ENCODE data around the gene FHOD3. TPM values are rescaled to one million over a fixed set of nuclear protein-coding genes. Genes with fewer than 3 reads are reported as not detected.

The FHOD3 gene
- total and polyA plus RNA-seq, 9 of the 15 experiments (the other 6 are each of a cell fraction or from before 2014, with no cell fraction given): 0.11 TPM; not detected in 8

DNA sequence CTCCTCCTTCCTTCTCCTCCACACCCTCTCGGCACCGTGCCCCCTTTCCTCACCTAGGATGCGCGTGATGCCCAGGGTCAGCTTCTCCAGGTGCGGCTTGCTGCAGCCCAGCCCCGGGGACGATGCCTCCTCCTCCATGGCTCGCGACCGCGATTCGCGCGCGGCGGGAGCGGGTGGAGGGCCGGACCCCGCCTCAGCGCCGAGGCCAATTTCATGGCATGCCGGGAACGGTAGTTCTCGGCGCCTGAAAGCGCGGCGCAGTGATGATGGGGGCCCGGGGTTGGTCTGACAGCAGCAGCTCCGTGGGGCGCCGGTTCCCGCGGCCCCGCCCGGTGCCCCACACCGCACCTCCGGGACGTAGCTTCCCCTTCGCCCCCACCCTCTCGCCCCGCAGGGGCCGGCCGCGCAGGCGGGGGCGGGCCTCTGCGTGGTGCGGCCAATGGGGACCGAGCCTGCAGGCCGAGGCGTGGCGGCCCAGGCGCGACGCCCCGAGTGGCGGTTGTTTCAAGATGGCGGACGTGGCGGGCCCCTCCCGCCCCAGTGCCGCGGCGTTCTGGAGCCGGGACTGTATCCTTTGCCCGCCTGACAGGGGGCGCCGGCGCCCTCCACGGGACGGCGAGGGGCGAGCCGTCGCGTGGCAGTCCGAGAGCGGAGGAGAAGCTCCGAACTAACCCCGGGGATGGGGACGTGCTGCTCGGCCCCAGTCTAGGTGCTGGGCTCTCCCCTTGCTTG lies 531.3 kb downstream of the FHOD3 start, which contains the start of the genes KIAA1328 and TPGS2 (continued):
- TF ChIP-seq, protein P1, sequence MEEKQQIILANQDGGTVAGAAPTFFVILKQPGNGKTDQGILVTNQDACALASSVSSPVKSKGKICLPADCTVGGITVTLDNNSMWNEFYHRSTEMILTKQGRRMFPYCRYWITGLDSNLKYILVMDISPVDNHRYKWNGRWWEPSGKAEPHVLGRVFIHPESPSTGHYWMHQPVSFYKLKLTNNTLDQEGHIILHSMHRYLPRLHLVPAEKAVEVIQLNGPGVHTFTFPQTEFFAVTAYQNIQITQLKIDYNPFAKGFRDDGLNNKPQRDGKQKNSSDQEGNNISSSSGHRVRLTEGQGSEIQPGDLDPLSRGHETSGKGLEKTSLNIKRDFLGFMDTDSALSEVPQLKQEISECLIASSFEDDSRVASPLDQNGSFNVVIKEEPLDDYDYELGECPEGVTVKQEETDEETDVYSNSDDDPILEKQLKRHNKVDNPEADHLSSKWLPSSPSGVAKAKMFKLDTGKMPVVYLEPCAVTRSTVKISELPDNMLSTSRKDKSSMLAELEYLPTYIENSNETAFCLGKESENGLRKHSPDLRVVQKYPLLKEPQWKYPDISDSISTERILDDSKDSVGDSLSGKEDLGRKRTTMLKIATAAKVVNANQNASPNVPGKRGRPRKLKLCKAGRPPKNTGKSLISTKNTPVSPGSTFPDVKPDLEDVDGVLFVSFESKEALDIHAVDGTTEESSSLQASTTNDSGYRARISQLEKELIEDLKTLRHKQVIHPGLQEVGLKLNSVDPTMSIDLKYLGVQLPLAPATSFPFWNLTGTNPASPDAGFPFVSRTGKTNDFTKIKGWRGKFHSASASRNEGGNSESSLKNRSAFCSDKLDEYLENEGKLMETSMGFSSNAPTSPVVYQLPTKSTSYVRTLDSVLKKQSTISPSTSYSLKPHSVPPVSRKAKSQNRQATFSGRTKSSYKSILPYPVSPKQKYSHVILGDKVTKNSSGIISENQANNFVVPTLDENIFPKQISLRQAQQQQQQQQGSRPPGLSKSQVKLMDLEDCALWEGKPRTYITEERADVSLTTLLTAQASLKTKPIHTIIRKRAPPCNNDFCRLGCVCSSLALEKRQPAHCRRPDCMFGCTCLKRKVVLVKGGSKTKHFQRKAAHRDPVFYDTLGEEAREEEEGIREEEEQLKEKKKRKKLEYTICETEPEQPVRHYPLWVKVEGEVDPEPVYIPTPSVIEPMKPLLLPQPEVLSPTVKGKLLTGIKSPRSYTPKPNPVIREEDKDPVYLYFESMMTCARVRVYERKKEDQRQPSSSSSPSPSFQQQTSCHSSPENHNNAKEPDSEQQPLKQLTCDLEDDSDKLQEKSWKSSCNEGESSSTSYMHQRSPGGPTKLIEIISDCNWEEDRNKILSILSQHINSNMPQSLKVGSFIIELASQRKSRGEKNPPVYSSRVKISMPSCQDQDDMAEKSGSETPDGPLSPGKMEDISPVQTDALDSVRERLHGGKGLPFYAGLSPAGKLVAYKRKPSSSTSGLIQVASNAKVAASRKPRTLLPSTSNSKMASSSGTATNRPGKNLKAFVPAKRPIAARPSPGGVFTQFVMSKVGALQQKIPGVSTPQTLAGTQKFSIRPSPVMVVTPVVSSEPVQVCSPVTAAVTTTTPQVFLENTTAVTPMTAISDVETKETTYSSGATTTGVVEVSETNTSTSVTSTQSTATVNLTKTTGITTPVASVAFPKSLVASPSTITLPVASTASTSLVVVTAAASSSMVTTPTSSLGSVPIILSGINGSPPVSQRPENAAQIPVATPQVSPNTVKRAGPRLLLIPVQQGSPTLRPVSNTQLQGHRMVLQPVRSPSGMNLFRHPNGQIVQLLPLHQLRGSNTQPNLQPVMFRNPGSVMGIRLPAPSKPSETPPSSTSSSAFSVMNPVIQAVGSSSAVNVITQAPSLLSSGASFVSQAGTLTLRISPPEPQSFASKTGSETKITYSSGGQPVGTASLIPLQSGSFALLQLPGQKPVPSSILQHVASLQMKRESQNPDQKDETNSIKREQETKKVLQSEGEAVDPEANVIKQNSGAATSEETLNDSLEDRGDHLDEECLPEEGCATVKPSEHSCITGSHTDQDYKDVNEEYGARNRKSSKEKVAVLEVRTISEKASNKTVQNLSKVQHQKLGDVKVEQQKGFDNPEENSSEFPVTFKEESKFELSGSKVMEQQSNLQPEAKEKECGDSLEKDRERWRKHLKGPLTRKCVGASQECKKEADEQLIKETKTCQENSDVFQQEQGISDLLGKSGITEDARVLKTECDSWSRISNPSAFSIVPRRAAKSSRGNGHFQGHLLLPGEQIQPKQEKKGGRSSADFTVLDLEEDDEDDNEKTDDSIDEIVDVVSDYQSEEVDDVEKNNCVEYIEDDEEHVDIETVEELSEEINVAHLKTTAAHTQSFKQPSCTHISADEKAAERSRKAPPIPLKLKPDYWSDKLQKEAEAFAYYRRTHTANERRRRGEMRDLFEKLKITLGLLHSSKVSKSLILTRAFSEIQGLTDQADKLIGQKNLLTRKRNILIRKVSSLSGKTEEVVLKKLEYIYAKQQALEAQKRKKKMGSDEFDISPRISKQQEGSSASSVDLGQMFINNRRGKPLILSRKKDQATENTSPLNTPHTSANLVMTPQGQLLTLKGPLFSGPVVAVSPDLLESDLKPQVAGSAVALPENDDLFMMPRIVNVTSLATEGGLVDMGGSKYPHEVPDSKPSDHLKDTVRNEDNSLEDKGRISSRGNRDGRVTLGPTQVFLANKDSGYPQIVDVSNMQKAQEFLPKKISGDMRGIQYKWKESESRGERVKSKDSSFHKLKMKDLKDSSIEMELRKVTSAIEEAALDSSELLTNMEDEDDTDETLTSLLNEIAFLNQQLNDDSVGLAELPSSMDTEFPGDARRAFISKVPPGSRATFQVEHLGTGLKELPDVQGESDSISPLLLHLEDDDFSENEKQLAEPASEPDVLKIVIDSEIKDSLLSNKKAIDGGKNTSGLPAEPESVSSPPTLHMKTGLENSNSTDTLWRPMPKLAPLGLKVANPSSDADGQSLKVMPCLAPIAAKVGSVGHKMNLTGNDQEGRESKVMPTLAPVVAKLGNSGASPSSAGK (IDR thresholded peaks at IDR 0.05): peak; percentile 79; the same call in 1 of the 2 replicates
- TF ChIP-seq HNRNPLL (IDR thresholded peaks at IDR 0.05; ENCODE audit: low read depth, low read length, poor library complexity, severe bottlenecking): no peak
- TF ChIP-seq, protein P2, sequence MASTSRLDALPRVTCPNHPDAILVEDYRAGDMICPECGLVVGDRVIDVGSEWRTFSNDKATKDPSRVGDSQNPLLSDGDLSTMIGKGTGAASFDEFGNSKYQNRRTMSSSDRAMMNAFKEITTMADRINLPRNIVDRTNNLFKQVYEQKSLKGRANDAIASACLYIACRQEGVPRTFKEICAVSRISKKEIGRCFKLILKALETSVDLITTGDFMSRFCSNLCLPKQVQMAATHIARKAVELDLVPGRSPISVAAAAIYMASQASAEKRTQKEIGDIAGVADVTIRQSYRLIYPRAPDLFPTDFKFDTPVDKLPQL (IDR thresholded peaks at IDR 0.05; ENCODE audit: extremely low read depth, insufficient read length): no peak
- no peak for TF ChIP-seq HEY1 (CRISPR knock-in tag; IDR thresholded peaks at IDR 0.05; ENCODE audit: borderline replicate concordance)
- TF ChIP-seq, protein P3, sequence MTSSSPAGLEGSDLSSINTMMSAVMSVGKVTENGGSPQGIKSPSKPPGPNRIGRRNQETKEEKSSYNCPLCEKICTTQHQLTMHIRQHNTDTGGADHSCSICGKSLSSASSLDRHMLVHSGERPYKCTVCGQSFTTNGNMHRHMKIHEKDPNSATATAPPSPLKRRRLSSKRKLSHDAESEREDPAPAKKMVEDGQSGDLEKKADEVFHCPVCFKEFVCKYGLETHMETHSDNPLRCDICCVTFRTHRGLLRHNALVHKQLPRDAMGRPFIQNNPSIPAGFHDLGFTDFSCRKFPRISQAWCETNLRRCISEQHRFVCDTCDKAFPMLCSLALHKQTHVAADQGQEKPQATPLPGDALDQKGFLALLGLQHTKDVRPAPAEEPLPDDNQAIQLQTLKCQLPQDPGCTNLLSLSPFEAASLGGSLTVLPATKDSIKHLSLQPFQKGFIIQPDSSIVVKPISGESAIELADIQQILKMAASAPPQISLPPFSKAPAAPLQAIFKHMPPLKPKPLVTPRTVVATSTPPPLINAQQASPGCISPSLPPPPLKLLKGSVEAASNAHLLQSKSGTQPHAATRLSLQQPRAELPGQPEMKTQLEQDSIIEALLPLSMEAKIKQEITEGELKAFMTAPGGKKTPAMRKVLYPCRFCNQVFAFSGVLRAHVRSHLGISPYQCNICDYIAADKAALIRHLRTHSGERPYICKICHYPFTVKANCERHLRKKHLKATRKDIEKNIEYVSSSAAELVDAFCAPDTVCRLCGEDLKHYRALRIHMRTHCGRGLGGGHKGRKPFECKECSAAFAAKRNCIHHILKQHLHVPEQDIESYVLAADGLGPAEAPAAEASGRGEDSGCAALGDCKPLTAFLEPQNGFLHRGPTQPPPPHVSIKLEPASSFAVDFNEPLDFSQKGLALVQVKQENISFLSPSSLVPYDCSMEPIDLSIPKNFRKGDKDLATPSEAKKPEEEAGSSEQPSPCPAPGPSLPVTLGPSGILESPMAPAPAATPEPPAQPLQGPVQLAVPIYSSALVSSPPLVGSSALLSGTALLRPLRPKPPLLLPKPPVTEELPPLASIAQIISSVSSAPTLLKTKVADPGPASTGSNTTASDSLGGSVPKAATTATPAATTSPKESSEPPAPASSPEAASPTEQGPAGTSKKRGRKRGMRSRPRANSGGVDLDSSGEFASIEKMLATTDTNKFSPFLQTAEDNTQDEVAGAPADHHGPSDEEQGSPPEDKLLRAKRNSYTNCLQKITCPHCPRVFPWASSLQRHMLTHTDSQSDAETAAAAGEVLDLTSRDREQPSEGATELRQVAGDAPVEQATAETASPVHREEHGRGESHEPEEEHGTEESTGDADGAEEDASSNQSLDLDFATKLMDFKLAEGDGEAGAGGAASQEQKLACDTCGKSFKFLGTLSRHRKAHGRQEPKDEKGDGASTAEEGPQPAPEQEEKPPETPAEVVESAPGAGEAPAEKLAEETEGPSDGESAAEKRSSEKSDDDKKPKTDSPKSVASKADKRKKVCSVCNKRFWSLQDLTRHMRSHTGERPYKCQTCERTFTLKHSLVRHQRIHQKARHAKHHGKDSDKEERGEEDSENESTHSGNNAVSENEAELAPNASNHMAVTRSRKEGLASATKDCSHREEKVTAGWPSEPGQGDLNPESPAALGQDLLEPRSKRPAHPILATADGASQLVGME (CRISPR knock-in tag; IDR thresholded peaks at IDR 0.05): peak; percentile 64; the same call in 1 of the 2 replicates
- no peak for TF ChIP-seq SMARCA4 (IDR thresholded peaks at IDR 0.05)
- 0 out of 2 replicates have a peak, but pooled peaks have one; percentile 37 for TF ChIP-seq LCOR (CRISPR knock-in tag; IDR thresholded peaks at IDR 0.05)

Data from K562 (cell line).